GM21717 (cell line): ENCODE data around the gene HNRNPUL1.
"Not testable (repeated sequence)": the region's sequence is repeated elsewhere in the genome, so short reads cannot be mapped to it uniquely, and the experiment has no call there.

ENCODE experiments used
- ATAC-seq: cut with Tn5 transposase; IDR thresholded peaks from one replicate; pipeline ENCODE4 v1.9.1; 2021; ENCODE audit warnings: mild to moderate bottlenecking, moderate library complexity; ENCODE audit not compliant: unreplicated experiment

HNRNPUL1 gene

GRCh38 chr19:41263850-41264580 lies at the start of gene HNRNPUL1:
Gene HNRNPUL1 (plus strand): TSS chr19:41264372. CDS start chr19:41264504, 132 bp downstream.
- ATAC-seq = peak; percentile 59

DNA sequence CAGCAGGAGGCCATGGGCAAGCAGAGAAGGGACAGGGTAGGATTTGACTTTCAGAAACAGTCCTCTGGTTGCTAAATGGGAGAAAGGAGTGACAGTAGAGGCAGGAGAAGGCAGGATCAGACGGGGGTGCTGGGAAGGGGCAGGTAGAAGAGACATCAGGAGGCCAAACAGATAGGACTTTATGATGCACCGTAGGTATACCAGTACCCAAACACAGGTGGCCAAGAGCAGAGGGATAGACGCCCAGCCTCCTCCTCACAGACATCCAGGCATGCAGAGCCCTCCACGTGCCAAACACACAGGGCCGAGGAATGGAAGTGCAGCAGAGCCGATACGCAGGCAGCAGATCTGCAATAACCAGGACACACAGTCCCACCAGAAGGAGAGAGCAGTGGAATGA lies 46.4 kb upstream of the HNRNPUL1 start:
- no peak for ATAC-seq

- no peak for ATAC-seq
These were observed 45.9 kb upstream of the HNRNPUL1 start for GRCh38 chr19:41218249-41218614.

- ATAC-seq = no peak
These were observed 45.3 kb upstream of the HNRNPUL1 start, which contains the start of gene AXL for GRCh38 chr19:41218615-41219507. Gene AXL (plus strand): TSS chr19:41219223. CDS start chr19:41219393, 170 bp downstream.

DNA sequence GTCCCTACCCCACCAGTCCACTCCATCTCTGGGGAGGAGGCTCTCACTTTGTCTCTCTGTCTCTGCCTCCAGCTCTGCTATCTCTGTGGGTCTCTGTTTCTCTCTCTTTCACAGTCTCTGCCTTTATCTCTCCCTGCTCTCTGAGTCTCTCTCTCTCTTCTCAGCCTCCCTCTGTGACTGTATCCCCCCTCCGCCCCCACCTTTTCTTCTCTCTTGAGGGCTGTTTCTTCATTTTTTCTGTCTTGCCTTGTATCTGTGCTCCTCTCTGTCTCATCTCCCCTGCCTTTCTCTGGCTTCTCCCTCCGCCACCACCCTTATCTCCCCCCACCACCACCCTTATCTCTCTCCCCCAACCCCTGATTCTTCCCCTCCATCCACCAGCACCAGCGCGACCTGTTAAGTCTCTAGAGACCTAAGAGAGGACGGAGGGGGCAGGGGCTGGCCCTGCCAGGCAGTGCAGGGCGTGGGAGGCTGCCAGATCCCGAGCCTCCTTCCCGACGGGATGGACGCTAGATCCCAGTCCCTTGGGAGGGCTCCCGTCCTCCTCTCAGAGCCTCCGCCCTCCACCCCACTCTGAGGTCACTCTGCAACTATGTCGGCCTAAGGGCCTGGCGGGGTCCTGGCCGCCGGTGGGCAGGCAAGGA lies 44.1 kb upstream of the HNRNPUL1 start:
- ATAC-seq = no peak

DNA sequence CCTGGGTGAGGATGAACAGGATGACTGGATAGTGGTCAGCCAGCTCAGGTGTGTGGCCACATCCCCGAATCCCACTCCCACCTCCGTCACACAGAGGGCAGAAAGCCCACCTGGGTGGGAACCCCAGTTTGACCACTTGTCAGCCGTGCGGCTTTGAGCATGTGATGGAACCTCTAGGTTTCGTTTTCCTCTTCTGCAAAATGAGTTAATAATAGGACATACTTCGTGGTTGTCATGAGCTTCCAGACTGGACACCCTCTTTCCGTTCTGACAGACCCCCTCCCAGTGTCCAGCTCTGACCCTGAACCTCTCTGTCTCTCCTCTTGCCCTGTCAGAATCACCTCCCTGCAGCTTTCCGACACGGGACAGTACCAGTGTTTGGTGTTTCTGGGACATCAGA lies 43.4 kb upstream of the HNRNPUL1 start:
- ATAC-seq = no peak

DNA sequence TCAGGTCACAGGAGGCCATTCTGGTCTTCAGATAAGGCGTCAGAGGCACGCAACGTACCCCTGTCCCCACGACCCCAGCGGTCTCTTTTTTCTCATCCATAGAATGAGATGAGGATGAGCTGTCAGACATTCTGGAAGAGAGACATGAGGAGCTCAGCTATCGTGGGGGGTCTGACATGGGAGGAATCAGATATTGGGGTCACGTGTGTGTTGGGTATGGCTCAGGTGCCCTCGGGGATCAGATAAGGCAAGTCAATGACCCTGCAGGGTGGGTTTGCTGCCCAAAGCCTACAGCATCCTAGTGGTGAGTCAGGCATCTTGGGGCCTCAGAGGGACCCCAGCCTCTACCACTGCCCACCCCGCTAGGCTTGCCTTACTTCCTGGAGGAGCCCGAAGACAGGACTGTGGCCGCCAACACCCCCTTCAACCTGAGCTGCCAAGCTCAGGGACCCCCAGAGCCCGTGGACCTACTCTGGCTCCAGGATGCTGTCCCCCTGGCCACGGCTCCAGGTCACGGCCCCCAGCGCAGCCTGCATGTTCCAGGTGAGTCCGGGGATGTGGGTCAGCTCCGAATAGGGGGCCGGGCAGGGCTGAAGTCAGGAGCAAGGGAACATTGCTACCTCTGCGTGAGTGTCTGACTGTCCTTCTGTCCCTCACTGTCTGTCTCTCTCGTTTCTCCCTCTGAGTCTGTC lies 42.5 kb upstream of the HNRNPUL1 start:
- ATAC-seq = no peak

DNA sequence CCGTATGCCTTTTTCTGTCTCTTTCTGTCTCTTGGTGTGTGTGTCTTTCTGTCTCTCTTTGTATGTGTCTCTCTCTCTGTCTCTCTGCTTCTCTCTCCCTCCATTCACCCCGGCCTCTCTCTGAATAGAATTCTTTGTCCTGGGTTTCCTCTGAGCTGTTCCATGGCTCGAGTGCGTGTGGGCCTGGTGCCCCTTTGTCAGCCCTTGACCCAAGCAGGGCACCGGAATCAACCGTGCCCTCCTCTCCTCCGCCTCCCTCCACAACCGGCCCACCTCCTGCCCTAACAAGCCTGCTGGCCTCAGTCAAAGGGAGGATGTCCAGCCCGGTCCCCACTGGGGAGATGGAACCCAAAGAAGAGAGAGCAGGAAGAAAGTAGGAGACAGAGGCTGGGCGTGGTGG lies 41.9 kb upstream of the HNRNPUL1 start:
- ATAC-seq = no peak

DNA sequence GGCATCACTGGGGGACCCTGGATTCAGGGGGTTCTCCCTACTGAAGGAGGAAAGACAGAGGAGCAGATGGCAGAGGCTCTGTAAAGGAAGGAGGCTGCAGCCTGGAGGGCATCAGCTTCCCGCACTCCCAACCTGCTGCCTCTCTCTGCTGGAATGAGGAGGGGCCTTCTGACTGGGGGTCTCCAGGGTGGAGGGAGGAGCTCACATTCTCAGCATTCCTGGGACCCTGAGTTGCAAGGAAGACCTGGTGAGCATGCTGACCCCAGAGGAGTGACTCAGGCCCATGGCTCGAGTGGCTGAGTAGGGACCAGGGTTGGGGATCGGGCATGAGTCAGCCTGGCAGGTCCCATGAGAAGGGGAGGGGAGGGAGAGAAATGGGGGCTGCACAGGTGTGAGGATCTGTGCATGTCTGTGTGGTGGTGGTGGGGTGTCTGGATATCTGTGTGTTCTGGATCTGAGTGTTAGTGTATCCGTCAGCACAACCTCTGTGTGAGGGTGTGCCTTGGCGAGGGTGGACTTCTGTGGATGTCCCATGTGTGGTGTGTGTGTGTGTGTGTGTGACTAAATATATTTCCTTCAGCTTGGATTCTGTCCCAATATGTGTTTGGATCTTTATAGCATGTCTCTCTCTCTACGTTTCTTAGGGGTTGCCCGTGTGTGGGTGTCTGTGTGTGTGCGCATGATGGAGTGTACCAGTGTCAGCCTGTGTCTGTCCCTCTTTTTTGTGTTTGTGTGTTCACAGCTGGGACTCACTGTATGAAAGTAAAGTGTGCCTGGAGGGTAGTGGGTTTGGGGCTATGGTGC lies 40.5 kb upstream of the HNRNPUL1 start:
- no peak for ATAC-seq

- ATAC-seq = no peak
These were observed 39.5 kb upstream of the HNRNPUL1 start for GRCh38 chr19:41224632-41225031.

DNA sequence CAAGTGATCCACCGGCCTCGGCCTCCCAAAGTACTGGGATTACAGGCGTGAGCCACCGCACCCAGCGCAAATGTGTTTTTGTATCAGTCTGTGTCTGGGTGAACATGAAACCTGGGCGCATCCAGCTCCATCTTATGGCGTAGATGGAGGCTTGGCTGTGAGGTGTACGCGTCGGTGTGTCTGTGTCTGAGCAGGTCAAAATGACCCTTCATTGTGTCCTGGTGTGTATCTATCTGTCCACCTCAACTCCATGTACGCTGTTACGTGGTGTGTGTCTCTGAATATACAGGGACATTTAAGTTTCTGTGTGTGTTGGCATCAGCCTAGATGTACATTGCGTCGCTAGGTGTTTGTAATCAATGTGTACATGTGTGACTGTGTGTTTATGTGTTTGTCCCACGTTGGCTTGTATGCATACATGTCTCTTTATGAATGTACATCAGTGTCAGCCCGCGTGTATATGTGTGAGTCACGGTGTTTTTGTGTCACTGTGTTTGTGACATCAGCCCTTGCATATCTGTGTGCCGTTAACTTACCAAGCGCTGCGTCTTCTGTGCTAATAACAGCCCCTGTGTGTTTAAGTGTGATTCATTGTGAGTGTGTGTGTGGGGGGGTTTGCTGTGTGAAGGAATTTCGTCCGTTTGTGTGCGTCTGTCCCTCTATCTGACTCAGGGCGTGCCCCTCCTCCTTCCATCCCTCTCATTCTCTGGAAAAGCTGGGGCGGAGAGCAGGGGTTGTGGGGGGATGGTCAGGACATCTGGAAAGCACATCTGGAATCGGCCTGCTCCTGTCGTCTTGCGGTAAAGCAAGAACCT lies 38.7 kb upstream of the HNRNPUL1 start:
- no peak for ATAC-seq

- ATAC-seq = no peak
These were observed 37.9 kb upstream of the HNRNPUL1 start for GRCh38 chr19:41226053-41226873.

DNA sequence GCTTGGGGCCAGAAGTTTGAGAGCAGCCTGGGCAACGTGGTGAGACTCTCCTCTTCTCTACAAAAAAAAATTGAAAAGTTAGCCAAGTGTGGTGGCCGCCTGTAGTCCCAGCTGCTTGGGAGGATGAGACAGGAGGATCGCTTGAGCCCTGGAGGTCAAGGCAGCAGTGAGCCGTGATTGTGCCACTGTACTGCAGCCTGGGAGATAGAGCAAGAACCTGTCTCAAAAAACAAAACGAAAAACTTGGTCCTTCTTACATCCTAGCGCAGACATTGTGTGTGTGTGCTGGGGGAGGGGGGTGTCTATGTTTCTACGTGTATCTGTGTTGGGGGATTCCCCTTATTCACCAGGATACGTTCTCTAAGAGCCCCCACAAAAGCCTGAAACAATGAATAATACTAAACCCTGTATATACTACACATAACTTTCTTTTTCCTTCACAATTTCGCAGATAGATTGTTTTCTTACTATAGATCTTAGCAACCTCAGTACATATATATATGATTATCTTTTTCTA lies 37.2 kb upstream of the HNRNPUL1 start:
- no peak for ATAC-seq

DNA sequence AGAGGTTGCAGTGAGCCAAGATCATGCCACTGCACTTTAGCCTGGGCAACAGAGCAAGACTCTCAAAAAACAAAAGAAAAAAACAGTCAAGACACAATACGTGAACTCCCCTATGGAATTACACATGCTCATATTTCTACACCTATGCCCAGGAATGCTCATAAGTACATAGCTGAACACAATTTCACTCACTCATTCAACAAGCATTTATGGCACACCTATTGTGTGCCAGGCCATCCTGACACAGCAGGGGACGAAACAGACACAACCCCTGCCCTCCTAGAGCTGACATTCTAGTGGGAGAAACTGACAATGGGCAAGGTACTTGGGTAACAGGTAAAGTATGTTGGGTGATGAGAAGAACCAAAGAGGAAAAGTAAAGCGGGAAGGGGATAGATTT lies 35.7 kb upstream of the HNRNPUL1 start:
- ATAC-seq = no peak

- not testable (repeated sequence) for ATAC-seq
These were observed 34.8 kb upstream of the HNRNPUL1 start for GRCh38 chr19:41229338-41229737.

- ATAC-seq = no peak
These were observed 33.9 kb upstream of the HNRNPUL1 start for GRCh38 chr19:41230067-41230857.

DNA sequence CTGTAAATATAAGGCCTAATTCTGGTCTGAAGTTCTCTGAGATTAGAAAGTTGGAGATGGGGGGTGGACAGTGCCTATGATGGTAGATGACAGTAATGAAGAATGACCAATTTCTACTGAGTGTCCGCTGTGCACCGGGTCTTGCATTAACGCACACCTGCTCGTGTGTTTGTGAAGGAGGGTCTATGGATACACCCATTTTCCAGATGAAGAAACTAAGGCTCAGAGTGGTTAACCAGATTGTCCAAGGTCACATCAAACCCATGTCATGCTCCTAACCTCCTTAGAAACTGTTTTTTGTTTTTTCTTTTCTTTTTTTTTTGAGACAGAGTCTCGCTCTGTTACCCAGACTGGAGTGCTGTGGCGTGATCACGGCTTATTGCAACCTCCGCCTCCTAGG lies 31.5 kb upstream of the HNRNPUL1 start:
- ATAC-seq = no peak
